A549 (cell line): Measurements from ENCODE around the gene GDF2. TPM values are rescaled to one million over a fixed set of nuclear protein-coding genes. Genes with fewer than 3 reads are reported as not detected.

Experiments used
- ATAC-seq, 2 experiments: fragments of 200-7000 bp in 1 of 2; fragments of >200 bp in 1 of 2; cut with Nextera tagmentation in 1 of 2; cut with Tn5 transposase in 1 of 2; 3 replicates each; pipeline versions ENCODE4 v1.8.0 to v1.9.1; 2018 to 2020; ENCODE audit warnings: mild to moderate bottlenecking in 1 of 2, moderate library complexity in 1 of 2
- CTCF ChIA-PET: fragments of 300-600 bp; sonication (Branson Sonifier 250); formaldehyde crosslinking; extraction: SDS; loops from one replicate; lab custom pipeline; 2021; ENCODE audit warnings: antibody characterized with exemption, inconsistent platforms; lab: Yijun Ruan, JAX
- POLR2A ChIA-PET: fragments of 350-600 bp; formaldehyde crosslinking; extraction: SDS; loops from one replicate; lab custom pipeline; 2021; ENCODE audit warnings: antibody characterized with exemption, inconsistent platforms; lab: Yijun Ruan, JAX
- DNase-seq, 2 experiments: peaks; one replicate each; pipeline versions ENCODE4 v3.0.0 to v3.0.0-alpha.2; 2011 to 2016; ENCODE audit warnings: low read depth in 1 of 2, low spot score in 1 of 2
- FAIRE-seq: peaks from 2 replicates; lab custom pipeline; 2011; peaks lifted over from hg19 to GRCh38; lab: Jason Lieb, UNC
- H3K27ac ChIP-seq, 2 experiments: fragments of >200 bp; sonication (Bioruptor Twin); formaldehyde crosslinking; 3 replicates each; pipeline ENCODE4 v1.5.1; 2016 to 2017
- H3K4me1 ChIP-seq: fragments of >200 bp; sonication (Bioruptor Twin); formaldehyde crosslinking; 3 replicates; pipeline ENCODE4 v1.6.1; 2016
- H3K4me2 ChIP-seq: fragments of >200 bp; sonication (Bioruptor Twin); formaldehyde crosslinking; 3 replicates; pipeline ENCODE4 v1.6.1; 2016
- H3K4me3 ChIP-seq: fragments of >200 bp; sonication (Bioruptor Twin); formaldehyde crosslinking; 3 replicates; pipeline ENCODE4 v1.5.1; 2016
- H3K9me3 ChIP-seq: fragments of >200 bp; sonication (Bioruptor Twin); formaldehyde crosslinking; 3 replicates; pipeline ENCODE4 v1.6.1; 2016
- CBX2 ChIP-seq: fragments of 200-600 bp; sonication (generic); IDR thresholded peaks from 2 replicates; pipeline ENCODE4 v1.6.1; 2016; ENCODE audit warnings: low read depth, mild to moderate bottlenecking, borderline replicate concordance
- CEBPB ChIP-seq, 2 experiments: fragments of >200 bp in 1 of 2; sonication (Bioruptor Twin) in 1 of 2; formaldehyde crosslinking in 1 of 2; IDR thresholded peaks; 2 replicates each; pipeline ENCODE4 v1.6.1; 2012 to 2016
- CHD2 ChIP-seq: fragments of 150-350 bp; IDR thresholded peaks from 2 replicates; pipeline ENCODE4 v1.6.1; 2014; ENCODE audit warnings: low read length; ENCODE audit not compliant: partially characterized antibody
- EHMT2 ChIP-seq: fragments of 200-600 bp; sonication (generic); IDR thresholded peaks from 2 replicates; pipeline ENCODE4 v1.6.1; 2016; ENCODE audit warnings: antibody characterized with exemption, low read depth, mild to moderate bottlenecking, moderate library complexity
- ESRRA ChIP-seq: fragments of 150-350 bp; IDR thresholded peaks from 2 replicates; pipeline ENCODE4 v1.6.1; 2014; ENCODE audit warnings: mild to moderate bottlenecking, low read length, borderline replicate concordance
- FOSL2 ChIP-seq, 2 experiments: fragments of 450-650 bp in 1 of 2; fragments of >200 bp in 1 of 2; sonication (Bioruptor Twin) in 1 of 2; formaldehyde crosslinking; IDR thresholded peaks; 2 replicates each; pipeline versions ENCODE4 v1.5.0 to v1.6.1; 2016 to 2020; ENCODE audit warnings: mild to moderate bottlenecking in 1 of 2, moderate library complexity in 1 of 2
- HDAC2 ChIP-seq: fragments of 200-600 bp; sonication (generic); IDR thresholded peaks from 2 replicates; pipeline ENCODE4 v1.6.1; 2016
- HEYL ChIP-seq: fragments of 250-450 bp; sonication (Bioruptor Pico); IDR thresholded peaks from 2 replicates; pipeline ENCODE4 v1.8.0; 2021; ENCODE audit warnings: mild to moderate bottlenecking, moderate library complexity
- HOXA7 ChIP-seq: fragments of 250-450 bp; sonication (Bioruptor Pico); IDR thresholded peaks from 2 replicates; pipeline ENCODE4 v1.5.0; 2020; ENCODE audit warnings: mild to moderate bottlenecking, moderate library complexity
- KDM1A ChIP-seq: fragments of 200-600 bp; sonication (generic); IDR thresholded peaks from 2 replicates; pipeline ENCODE4 v1.6.1; 2016; ENCODE audit warnings: low read depth, mild to moderate bottlenecking
- MAFK ChIP-seq: fragments of 450-650 bp; IDR thresholded peaks from 2 replicates; pipeline ENCODE4 v1.6.1; 2014; ENCODE audit not compliant: partially characterized antibody
- NPAS2 ChIP-seq: fragments of 250-450 bp; sonication (Bioruptor Pico); IDR thresholded peaks from 2 replicates; pipeline ENCODE4 v1.8.0; 2022; ENCODE audit warnings: mild to moderate bottlenecking, moderate library complexity, borderline replicate concordance
- POLR2A ChIP-seq: IDR thresholded peaks from 2 replicates; pipeline ENCODE4 v1.6.1; 2012; ENCODE audit warnings: mild to moderate bottlenecking, low read length
- RARB ChIP-seq: fragments of 250-450 bp; sonication (Bioruptor Pico); IDR thresholded peaks from 2 replicates; pipeline ENCODE4 v1.8.0; 2021; ENCODE audit warnings: mild to moderate bottlenecking, moderate library complexity
- RFX5 ChIP-seq: fragments of 450-650 bp; IDR thresholded peaks from 2 replicates; pipeline ENCODE4 v1.7.1; 2014; ENCODE audit warnings: antibody characterized with exemption, mild to moderate bottlenecking, moderate library complexity
- SREBF2 ChIP-seq: fragments of 450-650 bp; IDR thresholded peaks from 2 replicates; pipeline ENCODE4 v1.6.1; 2014; ENCODE audit warnings: mild to moderate bottlenecking, moderate library complexity
- ZNF302 ChIP-seq: fragments of 250-450 bp; sonication (Bioruptor Pico); IDR thresholded peaks from 2 replicates; pipeline ENCODE4 v1.9.0; 2021; ENCODE audit warnings: inconsistent platforms, mild to moderate bottlenecking, moderate library complexity
- ZSCAN20 ChIP-seq: fragments of 250-450 bp; sonication (Bioruptor Pico); IDR thresholded peaks from 2 replicates; pipeline ENCODE4 v1.8.0; 2022; ENCODE audit warnings: mild to moderate bottlenecking, moderate library complexity
- WGBS: methylation state at CpG from one replicate; pipeline ENCODE4 v1.1.6; 2017; ENCODE audit errors: missing lambda C conversion rate; 5-methylcytosine and 5-hydroxymethylcytosine counted together
- polyA plus RNA-seq, 4 experiments: library from polyadenylated mRNA; depleted of rRNA in 3 of 4; stranded (reverse); fragments of >200 nt; fragmentation: RNase III in 1 of 4; extraction: RNeasy Plus Mini Kit Qiagen cat#74134 plus additional on column Dnase treatment in 1 of 4; gene quantifications; 2 replicates in 3 of 4; 3 replicates in 1 of 4; pipeline ENCODE4 v1.2.3, GENCODE V29; 2011 to 2017
- TF ChIP-seq, protein P1 (sequence below): fragments of >200 bp; sonication (Bioruptor Twin); formaldehyde crosslinking; IDR thresholded peaks from 2 replicates; pipeline ENCODE4 v1.6.1; 2016
- TF ChIP-seq, protein P2 (sequence below): fragments of 150-350 bp; IDR thresholded peaks from 2 replicates; pipeline ENCODE4 v1.6.1; 2014; ENCODE audit warnings: low read depth, mild to moderate bottlenecking, low read length
- TF ChIP-seq, protein P3 (sequence below): fragments of 250-450 bp; sonication (Bioruptor Pico); IDR thresholded peaks from 2 replicates; pipeline ENCODE4 v1.5.0; 2020; ENCODE audit warnings: low read depth, mild to moderate bottlenecking, moderate library complexity
- TF ChIP-seq, protein P4 (sequence below): IDR thresholded peaks from 2 replicates; pipeline ENCODE4 v1.6.1; 2012
- TF ChIP-seq, protein P5 (sequence below): IDR thresholded peaks from 2 replicates; pipeline ENCODE4 v1.6.1; 2012; ENCODE audit warnings: low read depth, borderline replicate concordance
- TF ChIP-seq, protein P6 (sequence below): fragments of 450-650 bp; IDR thresholded peaks from 2 replicates; pipeline ENCODE4 v1.6.1; 2014; ENCODE audit warnings: antibody characterized with exemption

GDF2 gene
- polyA plus RNA-seq, 2 of the 4 experiments (the other 2 are of a cell fraction) = not detected

DNA sequence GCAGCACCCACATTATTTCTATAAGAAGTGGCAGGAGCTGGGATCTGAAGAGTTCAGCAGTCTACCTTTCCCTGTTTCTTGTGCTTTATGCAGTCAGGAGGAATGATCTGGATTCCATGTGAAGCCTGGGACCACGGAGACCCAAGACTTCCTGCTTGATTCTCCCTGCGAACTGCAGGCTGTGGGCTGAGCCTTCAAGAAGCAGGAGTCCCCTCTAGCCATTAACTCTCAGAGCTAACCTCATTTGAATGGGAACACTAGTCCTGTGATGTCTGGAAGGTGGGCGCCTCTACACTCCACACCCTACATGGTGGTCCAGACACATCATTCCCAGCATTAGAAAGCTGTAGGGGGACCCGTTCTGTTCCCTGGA, 25.0 kb downstream of the GDF2 start:
- Histone ChIP-seq H3K9me3 (no peaks in the 10 kb centered on the region), H3K4me1 (no peaks in the 10 kb centered on the region), H3K27ac (no peak overlapping the region), H3K4me3 (no peak overlapping the region), H3K4me2 (no peak overlapping the region)
- CTCF ChIA-PET = interaction anchor here (1.0 to 2.5 kb wide), 3 partner anchors 12 to 323 kb away, joined by 3 to 8 read pairs (median 4); no protein-coding TSS in a partner anchor
- WGBS = 68% methylated on average over 4 of the region's 4 CpGs
- TF ChIP-seq EHMT2 = no peak
- TF ChIP-seq, protein P1, sequence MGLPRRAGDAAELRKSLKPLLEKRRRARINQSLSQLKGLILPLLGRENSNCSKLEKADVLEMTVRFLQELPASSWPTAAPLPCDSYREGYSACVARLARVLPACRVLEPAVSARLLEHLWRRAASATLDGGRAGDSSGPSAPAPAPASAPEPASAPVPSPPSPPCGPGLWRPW = no peak
- TF ChIP-seq, protein P2, sequence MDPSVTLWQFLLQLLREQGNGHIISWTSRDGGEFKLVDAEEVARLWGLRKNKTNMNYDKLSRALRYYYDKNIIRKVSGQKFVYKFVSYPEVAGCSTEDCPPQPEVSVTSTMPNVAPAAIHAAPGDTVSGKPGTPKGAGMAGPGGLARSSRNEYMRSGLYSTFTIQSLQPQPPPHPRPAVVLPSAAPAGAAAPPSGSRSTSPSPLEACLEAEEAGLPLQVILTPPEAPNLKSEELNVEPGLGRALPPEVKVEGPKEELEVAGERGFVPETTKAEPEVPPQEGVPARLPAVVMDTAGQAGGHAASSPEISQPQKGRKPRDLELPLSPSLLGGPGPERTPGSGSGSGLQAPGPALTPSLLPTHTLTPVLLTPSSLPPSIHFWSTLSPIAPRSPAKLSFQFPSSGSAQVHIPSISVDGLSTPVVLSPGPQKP = no peak
- TF ChIP-seq, protein P3, sequence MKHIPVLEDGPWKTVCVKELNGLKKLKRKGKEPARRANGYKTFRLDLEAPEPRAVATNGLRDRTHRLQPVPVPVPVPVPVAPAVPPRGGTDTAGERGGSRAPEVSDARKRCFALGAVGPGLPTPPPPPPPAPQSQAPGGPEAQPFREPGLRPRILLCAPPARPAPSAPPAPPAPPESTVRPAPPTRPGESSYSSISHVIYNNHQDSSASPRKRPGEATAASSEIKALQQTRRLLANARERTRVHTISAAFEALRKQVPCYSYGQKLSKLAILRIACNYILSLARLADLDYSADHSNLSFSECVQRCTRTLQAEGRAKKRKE (CRISPR knock-in tag) = no peak
- TF ChIP-seq ZSCAN20 (CRISPR knock-in tag) = no peak
- TF ChIP-seq FOSL2 (IDR thresholded peaks at IDR 0.05) = no peak
- no peak for TF ChIP-seq FOSL2 (CRISPR knock-in tag; IDR thresholded peaks at IDR 0.05)
- no peak for TF ChIP-seq POLR2A
- TF ChIP-seq RARB = no peak
- TF ChIP-seq, protein P4, sequence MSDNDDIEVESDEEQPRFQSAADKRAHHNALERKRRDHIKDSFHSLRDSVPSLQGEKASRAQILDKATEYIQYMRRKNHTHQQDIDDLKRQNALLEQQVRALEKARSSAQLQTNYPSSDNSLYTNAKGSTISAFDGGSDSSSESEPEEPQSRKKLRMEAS = no peak
- no peak for TF ChIP-seq ZNF302
- TF ChIP-seq HDAC2 = no peak
- TF ChIP-seq RFX5 = no peak
- no peak for TF ChIP-seq CEBPB (IDR thresholded peaks at IDR 0.05)
- TF ChIP-seq ESRRA = no peak
- TF ChIP-seq KDM1A = no peak
- FAIRE-seq (no peak), DNase-seq (no peak), ATAC-seq (no peak)
- POLR2A ChIA-PET = no interaction called here

DNA sequence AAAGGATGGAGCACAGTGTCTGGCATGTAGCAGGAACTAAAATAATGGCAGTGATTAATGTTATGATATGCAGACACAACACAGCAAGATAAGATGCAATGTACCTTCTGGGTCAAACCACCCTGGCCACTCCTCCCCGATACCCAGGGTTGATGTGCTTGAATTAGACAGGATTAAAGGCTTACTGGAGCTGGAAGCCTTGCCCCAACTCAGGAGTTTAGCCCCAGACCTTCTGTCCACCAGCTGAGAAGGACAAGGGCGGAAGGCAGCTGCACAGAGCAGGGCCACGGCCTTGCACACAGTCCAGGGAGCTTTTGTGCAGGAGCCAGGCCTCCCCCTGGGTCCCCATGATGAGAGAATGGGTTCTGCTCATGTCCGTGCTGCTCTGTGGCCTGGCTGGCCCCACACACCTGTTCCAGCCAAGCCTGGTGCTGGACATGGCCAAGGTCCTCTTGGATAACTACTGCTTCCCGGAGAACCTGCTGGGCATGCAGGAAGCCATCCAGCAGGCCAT, 25.9 kb downstream of the GDF2 start, which contains the start of gene RBP3:
Gene RBP3, plus strand, starts transcription at position 226 of the 514 bp plus-strand sequence. Its CDS starts 122 bp downstream, at position 348.
- FAIRE-seq (no peak), ATAC-seq (no peak), DNase-seq (no peak)
- no peaks in the 10 kb centered on the region for H3K4me1 ChIP-seq
- H3K4me2 ChIP-seq = no peak within 1 kb of the TSS
- no peak within 1 kb of the TSS for H3K27ac ChIP-seq
- ChIA-PET CTCF (interaction anchor here (1.0 to 2.5 kb wide), 6 partner anchors 8 to 323 kb away, joined by 3 to 12 read pairs (median 4); no protein-coding TSS in a partner anchor), POLR2A (no interaction called here)
- no peak within 1 kb of the TSS for H3K4me3 ChIP-seq
- TF ChIP-seq HOXA7 (CRISPR knock-in tag) (no peak), MAFK (no peak), SREBF2 (no peak), RFX5 (no peak)
- TF ChIP-seq, protein P5, sequence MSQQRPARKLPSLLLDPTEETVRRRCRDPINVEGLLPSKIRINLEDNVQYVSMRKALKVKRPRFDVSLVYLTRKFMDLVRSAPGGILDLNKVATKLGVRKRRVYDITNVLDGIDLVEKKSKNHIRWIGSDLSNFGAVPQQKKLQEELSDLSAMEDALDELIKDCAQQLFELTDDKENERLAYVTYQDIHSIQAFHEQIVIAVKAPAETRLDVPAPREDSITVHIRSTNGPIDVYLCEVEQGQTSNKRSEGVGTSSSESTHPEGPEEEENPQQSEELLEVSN = no peak
- 73% methylated on average over 3 of the region's 5 CpGs for WGBS
- no peaks in the 10 kb centered on the region for H3K9me3 ChIP-seq

DNA sequence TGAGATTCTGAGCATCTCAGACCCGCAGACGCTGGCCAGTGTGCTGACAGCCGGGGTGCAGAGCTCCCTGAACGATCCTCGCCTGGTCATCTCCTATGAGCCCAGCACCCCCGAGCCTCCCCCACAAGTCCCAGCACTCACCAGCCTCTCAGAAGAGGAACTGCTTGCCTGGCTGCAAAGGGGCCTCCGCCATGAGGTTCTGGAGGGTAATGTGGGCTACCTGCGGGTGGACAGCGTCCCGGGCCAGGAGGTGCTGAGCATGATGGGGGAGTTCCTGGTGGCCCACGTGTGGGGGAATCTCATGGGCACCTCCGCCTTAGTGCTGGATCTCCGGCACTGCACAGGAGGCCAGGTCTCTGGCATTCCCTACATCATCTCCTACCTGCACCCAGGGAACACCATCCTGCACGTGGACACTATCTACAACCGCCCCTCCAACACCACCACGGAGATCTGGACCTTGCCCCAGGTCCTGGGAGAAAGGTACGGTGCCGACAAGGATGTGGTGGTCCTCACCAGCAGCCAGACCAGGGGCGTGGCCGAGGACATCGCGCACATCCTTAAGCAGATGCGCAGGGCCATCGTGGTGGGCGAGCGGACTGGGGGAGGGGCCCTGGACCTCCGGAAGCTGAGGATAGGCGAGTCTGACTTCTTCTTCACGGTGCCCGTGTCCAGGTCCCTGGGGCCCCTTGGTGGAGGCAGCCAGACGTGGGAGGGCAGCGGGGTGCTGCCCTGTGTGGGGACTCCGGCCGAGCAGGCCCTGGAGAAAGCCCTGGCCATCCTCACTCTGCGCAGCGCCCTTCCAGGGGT, 26.6 kb downstream of the GDF2 start:
- CTCF ChIA-PET = interaction anchor here (1.1 to 2.5 kb wide), 4 partner anchors 8 to 324 kb away, joined by 3 to 12 read pairs (median 4); no protein-coding TSS in a partner anchor
- WGBS = 71% methylated on average over 28 of the region's 36 CpGs
- POLR2A ChIA-PET = no interaction called here
- DNase-seq (no peak), ATAC-seq (no peak), FAIRE-seq (no peak)
- no peak overlapping the region for H3K4me3 ChIP-seq
- TF ChIP-seq ZNF302 = no peak
- no peak for TF ChIP-seq KDM1A
- no peak for TF ChIP-seq HEYL (CRISPR knock-in tag)
- TF ChIP-seq NPAS2 (CRISPR knock-in tag) = no peak
- TF ChIP-seq CBX2 = no peak
- TF ChIP-seq FOSL2 (IDR thresholded peaks at IDR 0.05) = no peak
- TF ChIP-seq FOSL2 (CRISPR knock-in tag; IDR thresholded peaks at IDR 0.05) = no peak
- TF ChIP-seq, protein P6, sequence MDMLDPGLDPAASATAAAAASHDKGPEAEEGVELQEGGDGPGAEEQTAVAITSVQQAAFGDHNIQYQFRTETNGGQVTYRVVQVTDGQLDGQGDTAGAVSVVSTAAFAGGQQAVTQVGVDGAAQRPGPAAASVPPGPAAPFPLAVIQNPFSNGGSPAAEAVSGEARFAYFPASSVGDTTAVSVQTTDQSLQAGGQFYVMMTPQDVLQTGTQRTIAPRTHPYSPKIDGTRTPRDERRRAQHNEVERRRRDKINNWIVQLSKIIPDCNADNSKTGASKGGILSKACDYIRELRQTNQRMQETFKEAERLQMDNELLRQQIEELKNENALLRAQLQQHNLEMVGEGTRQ = no peak
- TF ChIP-seq CHD2 = no peak
- TF ChIP-seq, protein P4 = no peak
- no peak overlapping the region for H3K27ac ChIP-seq
- no peaks in the 10 kb centered on the region for H3K9me3 ChIP-seq
- no peaks in the 10 kb centered on the region for H3K4me1 ChIP-seq
- H3K4me2 ChIP-seq = no peak overlapping the region
